OCI-LY7 (cell line): Measurements from ENCODE around the gene NPIPB5. TPM values are rescaled to one million over a fixed set of nuclear protein-coding genes. Genes with fewer than 3 reads are reported as not detected.
"Not testable (repeated sequence)": the region's sequence is repeated elsewhere in the genome, so short reads cannot be mapped to it uniquely, and the experiment has no call there.

ENCODE experiments used
- BruUV-seq: library from RNA; stranded (reverse); fragments of 400-500 nt; replicated peaks from 2 replicates; lab custom pipeline; 2021; lab: Mats Ljungman, UMichigan
- CTCF ChIA-PET: fragments of 300-600 bp; sonication (Branson Sonifier 250); formaldehyde crosslinking; loops from one replicate; lab custom pipeline; 2022; ENCODE audit warnings: antibody characterized with exemption; ENCODE audit not compliant: unreplicated experiment; lab: Charles Lee
- POLR2A ChIA-PET: fragments of 300-600 bp; sonication (Branson Sonifier 250); formaldehyde crosslinking; loops from one replicate; lab custom pipeline; 2022; ENCODE audit warnings: antibody characterized with exemption; lab: Charles Lee
- DNase-seq: peaks from one replicate; pipeline ENCODE4 v3.0.0-alpha.2; 2015; ENCODE audit warnings: low spot score
- H2AFZ ChIP-seq: fragments of 200-600 bp; sonication (generic), shearing (Covaris generic); 2 replicates; pipeline ENCODE4 v1.6.1; 2014; ENCODE audit warnings: mild to moderate bottlenecking, antibody characterized with exemption, low read length, moderate library complexity
- H3K27ac ChIP-seq: fragments of 200-600 bp; sonication (generic); 2 replicates; pipeline ENCODE4 v1.5.1; 2014; ENCODE audit warnings: mixed run types, low read depth, mild to moderate bottlenecking, moderate library complexity, low read length, inconsistent platforms; ENCODE audit not compliant: poor library complexity, severe bottlenecking
- H3K36me3 ChIP-seq: fragments of 200-600 bp; sonication (generic); 2 replicates; pipeline ENCODE4 v1.6.1; 2014; ENCODE audit warnings: mild to moderate bottlenecking, antibody characterized with exemption, low read length, moderate library complexity, mixed read lengths; ENCODE audit not compliant: insufficient read depth
- H3K4me1 ChIP-seq: fragments of 200-600 bp; sonication (generic); 2 replicates; pipeline ENCODE4 v1.5.1; 2014; ENCODE audit warnings: mild to moderate bottlenecking, low read length; ENCODE audit not compliant: insufficient read depth, poor library complexity, severe bottlenecking
- H3K4me2 ChIP-seq: fragments of 200-600 bp; sonication (generic); 2 replicates; pipeline ENCODE4 v1.6.1; 2014; ENCODE audit warnings: mild to moderate bottlenecking, low read length
- H3K4me3 ChIP-seq: fragments of 200-600 bp; sonication (generic); 2 replicates; pipeline ENCODE4 v1.5.1; 2014; ENCODE audit warnings: mild to moderate bottlenecking, low read depth, low read length; ENCODE audit not compliant: poor library complexity, severe bottlenecking
- H3K79me2 ChIP-seq: fragments of 200-600 bp; sonication (generic); 2 replicates; pipeline ENCODE4 v1.6.1; 2016; ENCODE audit warnings: low read depth, mild to moderate bottlenecking, low read length, moderate library complexity, mixed read lengths; ENCODE audit not compliant: insufficient read depth
- H3K9me2 ChIP-seq: fragments of 200-600 bp; sonication (generic); 2 replicates; pipeline ENCODE4 v1.6.1; 2016; ENCODE audit warnings: mild to moderate bottlenecking, low read length, mixed read lengths; ENCODE audit not compliant: insufficient read depth
- H3K9me3 ChIP-seq: fragments of 200-600 bp; sonication (generic); 2 replicates; pipeline ENCODE4 v1.6.1; 2014; ENCODE audit warnings: mild to moderate bottlenecking, mixed run types, low read length, mixed read lengths
- H4K20me1 ChIP-seq: fragments of 200-600 bp; sonication (generic); 2 replicates; pipeline ENCODE4 v1.6.1; 2014; ENCODE audit warnings: mild to moderate bottlenecking, antibody characterized with exemption, low read length, moderate library complexity, mixed read lengths; ENCODE audit not compliant: insufficient read depth
- intact Hi-C: fragments of 100-400 bp; cut with micrococcal nuclease; formaldehyde crosslinking; loops from one replicate; pipeline ENCODE4 v1.10.0; 2022; ENCODE audit not compliant: unreplicated experiment
- small RNA-seq: library from RNA; depleted of rRNA; stranded (forward); fragments of <200 nt; gene quantifications from one replicate; pipeline ENCODE3, GENCODE V24; 2014
- total RNA-seq, 2 experiments: library from RNA; depleted of rRNA in 1 of 2; stranded (reverse); fragments of >200 nt in 1 of 2; shearing (Covaris generic) in 1 of 2; gene quantifications; 2 replicates each; pipeline ENCODE4 v1.2.3, GENCODE V29; 2014 to 2022

The NPIPB5 gene
- total RNA-seq, 2 experiments from 2014 or later = 148 to 503 TPM

GRCh38 chr16:22549853-22550252, 39.2 kb downstream of the NPIPB5 start:
- H3K4me2 ChIP-seq, H3K4me1 ChIP-seq, H3K79me2 ChIP-seq, H3K36me3 ChIP-seq, BruUV-seq, H3K27ac ChIP-seq, H4K20me1 ChIP-seq, H3K9me2 ChIP-seq, CTCF ChIA-PET, DNase-seq, intact Hi-C loops, POLR2A ChIA-PET, H3K4me3 ChIP-seq, H3K9me3 ChIP-seq, H2AFZ ChIP-seq: not testable (repeated sequence)

- H3K9me3 ChIP-seq, H3K9me2 ChIP-seq, BruUV-seq, H3K36me3 ChIP-seq, CTCF ChIA-PET, H3K4me1 ChIP-seq, H3K27ac ChIP-seq, H3K79me2 ChIP-seq, H3K4me2 ChIP-seq, H4K20me1 ChIP-seq, intact Hi-C loops, POLR2A ChIA-PET, H2AFZ ChIP-seq, DNase-seq, H3K4me3 ChIP-seq: not testable (repeated sequence)
Measured at GRCh38 chr16:22551143-22551542, 40.5 kb downstream of the NPIPB5 start.

GRCh38 chr16:22551651-22552050, 41.0 kb downstream of the NPIPB5 start:
- CTCF ChIA-PET, H3K4me1 ChIP-seq, intact Hi-C loops, H3K27ac ChIP-seq, H4K20me1 ChIP-seq, H2AFZ ChIP-seq, POLR2A ChIA-PET, BruUV-seq, H3K9me3 ChIP-seq, DNase-seq, H3K4me3 ChIP-seq, H3K36me3 ChIP-seq, H3K9me2 ChIP-seq, H3K79me2 ChIP-seq, H3K4me2 ChIP-seq: not testable (repeated sequence)

GRCh38 chr16:22556759-22557158, 46.1 kb downstream of the NPIPB5 start:
- BruUV-seq, H3K79me2 ChIP-seq, H3K9me3 ChIP-seq, POLR2A ChIA-PET, CTCF ChIA-PET, DNase-seq, H3K27ac ChIP-seq, H3K4me2 ChIP-seq, H3K4me1 ChIP-seq, intact Hi-C loops, H2AFZ ChIP-seq, H3K4me3 ChIP-seq, H3K36me3 ChIP-seq, H3K9me2 ChIP-seq, H4K20me1 ChIP-seq: not testable (repeated sequence)

Small RNA genes within 50 kb of the gene (small RNA-seq; reads per million reads assigned to genes)
- gene AC106788.1 = not detected

Other genes starting within 250 kb of the NPIPB5 start
- gene POLR3E, start 213.5 kb upstream of the NPIPB5 start, total RNA-seq (2014; rRNA removed; shearing (Covaris generic)) = 71.1 and 74.5 TPM in 2 replicates
- gene POLR3E, start 213.5 kb upstream of the NPIPB5 start, total RNA-seq (2022) = 103 and 107 TPM in 2 replicates
- gene CDR2, start 136.3 kb upstream of the NPIPB5 start, total RNA-seq (2014; rRNA removed; shearing (Covaris generic)) = 33.0 and 62.5 TPM in 2 replicates
- 38.3 and 44.0 TPM in 2 replicates for gene CDR2, start 136.3 kb upstream of the NPIPB5 start, total RNA-seq (2022)